Frontal cortex (tissue), 1 donor: ENCODE results near the gene ZNF211. TPM values are rescaled to one million over a fixed set of nuclear protein-coding genes. Genes with fewer than 3 reads are reported as not detected.

ENCODE experiments used
- total RNA-seq: library from RNA; depleted of rRNA; stranded (reverse); fragments of >200 nt; gene quantifications from one replicate; pipeline ENCODE4 v1.2.3, GENCODE V29; 2014

Gene ZNF211
- total RNA-seq, 1 donor from 2014 or later, result 27.3 TPM

Other genes with a start within 250 kb of the ZNF211 start
- gene ZNF548, start 243.3 kb upstream of the ZNF211 start, total RNA-seq, result 45.7 TPM
- gene ZNF17, start 222.0 kb upstream of the ZNF211 start, total RNA-seq, result 27.7 TPM
- gene ZNF749, start 197.8 kb upstream of the ZNF211 start, total RNA-seq, result 37.9 TPM
- gene VN1R1, start 176.0 kb upstream of the ZNF211 start, total RNA-seq, result 4.9 TPM
- gene ZNF772, start 155.6 kb upstream of the ZNF211 start, total RNA-seq, result 66.0 TPM
- 31.0 TPM for gene ZNF419, start 145.4 kb upstream of the ZNF211 start, total RNA-seq
- gene ZNF773, start 133.2 kb upstream of the ZNF211 start, total RNA-seq, result 16.7 TPM
- 20.0 TPM for gene ZNF549, start 105.8 kb upstream of the ZNF211 start, total RNA-seq
- gene ZNF550, start 73.3 kb upstream of the ZNF211 start, total RNA-seq, result 11.4 TPM
- 12.2 TPM for gene ZNF416, start 54.3 kb upstream of the ZNF211 start, total RNA-seq
- 29.8 TPM for gene ZIK1, start 49.0 kb upstream of the ZNF211 start, total RNA-seq
- gene ZNF530, start 33.3 kb upstream of the ZNF211 start, total RNA-seq, result 3.7 TPM
- gene ZNF134, start 18.9 kb upstream of the ZNF211 start, total RNA-seq, result 37.5 TPM
- not detected for gene ZSCAN4, start 35.8 kb downstream of the ZNF211 start, total RNA-seq
- 24.5 TPM for gene ZNF551, start 48.8 kb downstream of the ZNF211 start, total RNA-seq
- gene ZNF154, start 76.0 kb downstream of the ZNF211 start, total RNA-seq, result 33.0 TPM
- gene ZNF671, start 94.5 kb downstream of the ZNF211 start, total RNA-seq, result 33.4 TPM
- 53.4 TPM for gene ZNF776, start 113.6 kb downstream of the ZNF211 start, total RNA-seq
- gene ZNF586, start 136.5 kb downstream of the ZNF211 start, total RNA-seq, result 61.1 TPM
- gene ZNF552, start 181.7 kb downstream of the ZNF211 start, total RNA-seq, result 9.0 TPM
- 20.8 TPM for gene ZNF587B, start 197.1 kb downstream of the ZNF211 start, total RNA-seq
- gene ZNF587, start 216.7 kb downstream of the ZNF211 start, total RNA-seq, result 24.9 TPM